Neural cell (in vitro differentiated cells): ENCODE results near the gene OLFML3. TPM values are rescaled to one million over a fixed set of nuclear protein-coding genes. Genes with fewer than 3 reads are reported as not detected.

ENCODE experiments used
- H2AFZ ChIP-seq: fragments of 200-600, 300-800 bp; sonication (generic), shearing (Covaris generic); 2 replicates; pipeline ENCODE4 v1.6.0; 2014; ENCODE audit warnings: low read depth, mild to moderate bottlenecking, antibody characterized with exemption, low read length, moderate library complexity
- H3F3A ChIP-seq: fragments of 200-600 bp; shearing (Covaris generic); 2 replicates; pipeline ENCODE4 v1.6.1; 2016; ENCODE audit warnings: mild to moderate bottlenecking, moderate library complexity, mixed read lengths, antibody characterized with exemption, low read length; ENCODE audit not compliant: insufficient read depth, poor library complexity, severe bottlenecking
- H3K27ac ChIP-seq: fragments of 200-600, 300-800 bp; sonication (generic), shearing (Covaris generic); 2 replicates; pipeline ENCODE4 v1.5.1; 2014; ENCODE audit warnings: mild to moderate bottlenecking, low read length, moderate library complexity
- H3K27me3 ChIP-seq: fragments of 300-800, 200-600 bp; sonication (generic), shearing (Covaris generic); 2 replicates; pipeline ENCODE4 v1.6.0; 2014; ENCODE audit warnings: mild to moderate bottlenecking, low read depth, low read length, moderate library complexity; ENCODE audit not compliant: insufficient read depth
- H3K36me3 ChIP-seq: fragments of 300-800, 200-600 bp; sonication (generic), shearing (Covaris generic); 2 replicates; pipeline ENCODE4 v1.5.1; 2014; ENCODE audit warnings: mild to moderate bottlenecking, antibody characterized with exemption, low read length, moderate library complexity; ENCODE audit not compliant: insufficient read depth
- H3K4me2 ChIP-seq: fragments of 300-800, 200-600 bp; sonication (generic), shearing (Covaris generic); 2 replicates; pipeline ENCODE4 v1.6.0; 2014; ENCODE audit warnings: mild to moderate bottlenecking, low read length
- H3K4me3 ChIP-seq: fragments of 300-800, 200-600 bp; sonication (generic), shearing (Covaris generic); 2 replicates; pipeline ENCODE4 v1.5.1; 2014; ENCODE audit warnings: mild to moderate bottlenecking, low read length, moderate library complexity
- H3K79me2 ChIP-seq: fragments of 200-600 bp; shearing (Covaris generic); replicated peaks from 2 replicates; pipeline ENCODE4 v1.6.0; 2014; ENCODE audit warnings: mild to moderate bottlenecking, low read length, moderate library complexity; ENCODE audit not compliant: insufficient read depth
- H3K9ac ChIP-seq: fragments of 300-800, 200-600 bp; sonication (generic), shearing (Covaris generic); 2 replicates; pipeline ENCODE4 v1.6.1; 2016; ENCODE audit warnings: mild to moderate bottlenecking, low read length, mixed read lengths
- H3K9me2 ChIP-seq: fragments of 200-600 bp; shearing (Covaris generic); 2 replicates; pipeline ENCODE4 v1.6.1; 2016; ENCODE audit warnings: mild to moderate bottlenecking, low read length, mixed read lengths; ENCODE audit not compliant: insufficient read depth
- H3K9me3 ChIP-seq: fragments of 200-600, 300-800 bp; sonication (generic), shearing (Covaris generic); 2 replicates; pipeline ENCODE4 v1.6.1; 2016; ENCODE audit warnings: mild to moderate bottlenecking, mixed run types, low read length, moderate library complexity, mixed read lengths
- H4K20me1 ChIP-seq: fragments of 200-600 bp; shearing (Covaris generic); 2 replicates; pipeline ENCODE4 v1.6.1; 2016; ENCODE audit warnings: mild to moderate bottlenecking, mixed run types; ENCODE audit not compliant: insufficient read depth
- CTCF ChIP-seq: fragments of 450-650 bp; IDR thresholded peaks from 2 replicates; pipeline ENCODE4 v1.5.1; 2014; ENCODE audit warnings: antibody characterized with exemption, mild to moderate bottlenecking, moderate library complexity; ENCODE audit not compliant: poor library complexity, severe bottlenecking
- EP300 ChIP-seq: fragments of 450-650 bp; conservative IDR thresholded peaks from 2 replicates; pipeline ENCODE4 v1.6.1; 2014; ENCODE audit warnings: antibody characterized with exemption, mild to moderate bottlenecking, moderate library complexity; ENCODE audit not compliant: poor library complexity, severe bottlenecking
- EZH2 ChIP-seq: fragments of 200-600, 300-800 bp; shearing (Covaris generic), sonication (generic); IDR thresholded peaks from 2 replicates; pipeline ENCODE4 v1.6.1; 2014; ENCODE audit warnings: antibody characterized with exemption, low read length, borderline replicate concordance, mild to moderate bottlenecking; ENCODE audit not compliant: insufficient read depth, poor library complexity, severe bottlenecking
- MXI1 ChIP-seq: fragments of 450-650 bp; conservative IDR thresholded peaks from 2 replicates; pipeline ENCODE4 v1.6.1; 2014; ENCODE audit warnings: antibody characterized with exemption, mild to moderate bottlenecking; ENCODE audit not compliant: poor library complexity, severe bottlenecking
- POLR2AphosphoS5 ChIP-seq: IDR thresholded peaks from 2 replicates; pipeline ENCODE4 v1.6.1; 2012
- RAD21 ChIP-seq: fragments of 450-650 bp; conservative IDR thresholded peaks from 2 replicates; pipeline ENCODE4 v1.6.1; 2014; ENCODE audit warnings: antibody characterized with exemption, mild to moderate bottlenecking, moderate library complexity
- REST ChIP-seq: IDR thresholded peaks from 2 replicates; pipeline ENCODE4 v1.6.1; 2012; ENCODE audit warnings: borderline replicate concordance
- SMC3 ChIP-seq: fragments of 450-650 bp; conservative IDR thresholded peaks from 2 replicates; pipeline ENCODE4 v1.6.1; 2014; ENCODE audit warnings: antibody characterized with exemption, mild to moderate bottlenecking, moderate library complexity; ENCODE audit not compliant: poor library complexity
- TAF1 ChIP-seq: IDR thresholded peaks from 2 replicates; pipeline ENCODE4 v1.6.1; 2012; ENCODE audit warnings: low read depth
- polyA plus RNA-seq: library from polyadenylated mRNA; depleted of rRNA; stranded (reverse); fragments of >200 nt; gene quantifications from 2 replicates; pipeline ENCODE4 v1.2.3, GENCODE V29; 2014

Gene OLFML3
- polyA plus RNA-seq, 1 donor from 2014 or later = not detected

- no peak overlapping the region for H3K4me2 ChIP-seq
- no peaks in the 10 kb centered on the region for H3K79me2 ChIP-seq
- H3K9ac ChIP-seq = no peak overlapping the region
- peaks cover 4% of the 10 kb centered on the region for H3K36me3 ChIP-seq
- H4K20me1 ChIP-seq = no peaks in the 10 kb centered on the region
- H3K9me2 ChIP-seq = no peaks in the 10 kb centered on the region
- H3K9me3 ChIP-seq = no peaks in the 10 kb centered on the region
- H2AFZ ChIP-seq = no peak overlapping the region
- H3F3A ChIP-seq = no peaks in the 10 kb centered on the region
- H3K27me3 ChIP-seq = no peaks in the 10 kb centered on the region
- H3K27ac ChIP-seq = no peak overlapping the region
- TF ChIP-seq MXI1 (no peak), REST (no peak), CTCF (no peak), SMC3 (no peak)
- H3K4me3 ChIP-seq = no peak overlapping the region
Observed at GRCh38 chr1:113951719-113952118, 27.6 kb upstream of the OLFML3 start.

- Histone ChIP-seq H3K4me3 (no peak overlapping the region), H3K9me3 (no peaks in the 10 kb centered on the region), H4K20me1 (no peaks in the 10 kb centered on the region), H2AFZ (no peak overlapping the region), H3K79me2 (no peaks in the 10 kb centered on the region), H3K9ac (no peak overlapping the region), H3K4me2 (no peak overlapping the region), H3K36me3 (peaks cover 4% of the 10 kb centered on the region), H3K27ac (no peak overlapping the region), H3K27me3 (no peaks in the 10 kb centered on the region), H3K9me2 (no peaks in the 10 kb centered on the region), H3F3A (no peaks in the 10 kb centered on the region)
- TF ChIP-seq EZH2 = no peak
- TF ChIP-seq EP300 = no peak
- no peak for TF ChIP-seq POLR2AphosphoS5
- no peak for TF ChIP-seq TAF1
- TF ChIP-seq RAD21 = no peak
- TF ChIP-seq MXI1 = no peak
- TF ChIP-seq CTCF = no peak
- TF ChIP-seq SMC3 = no peak
- no peak for TF ChIP-seq REST
Observed at GRCh38 chr1:113957984-113958383, 21.3 kb upstream of the OLFML3 start.
